Colonic mucosa (tissue), 4 donors: Measurements from ENCODE around the gene IPO8. TPM values are rescaled to one million over a fixed set of nuclear protein-coding genes. Genes with fewer than 3 reads are reported as not detected.

Experiments used
- DNase-seq: peaks from one replicate; pipeline ENCODE4 v3.0.0-alpha.2; 2020
- H3K27ac ChIP-seq: fragments of 200-600 bp; one replicate; pipeline ENCODE4 v1.8.0; 2021
- H3K27me3 ChIP-seq: fragments of 200-600 bp; one replicate; pipeline ENCODE4 v1.8.0; 2021
- H3K36me3 ChIP-seq: fragments of 200-600 bp; one replicate; pipeline ENCODE4 v1.8.0; 2021
- H3K4me1 ChIP-seq: fragments of 200-600 bp; one replicate; pipeline ENCODE4 v1.8.0; 2021; ENCODE audit warnings: mild to moderate bottlenecking
- H3K4me3 ChIP-seq: fragments of 200-600 bp; one replicate; pipeline ENCODE4 v1.8.0; 2021
- H3K9ac ChIP-seq, 2 donors: one replicate each; pipeline ENCODE4 v1.7.0; 2013; ENCODE audit warnings: control low read depth in 2 of 2, low read depth in 2 of 2, low read length in 2 of 2
- H3K9me3 ChIP-seq: fragments of 200-600 bp; one replicate; pipeline ENCODE4 v1.8.0; 2021
- CTCF ChIP-seq: fragments of 200-600 bp; IDR thresholded peaks from one replicate; pipeline ENCODE4 v1.8.0; 2022; ENCODE audit warnings: antibody characterized with exemption, mild to moderate bottlenecking
- intact Hi-C: fragments of 100-400 bp; cut with DNase I; formaldehyde crosslinking; loops from one replicate; pipeline ENCODE4 v1.14.1; 2022
- total RNA-seq, 2 donors: library from RNA; stranded (reverse); fragmentation: NEBNext Ultra II Directional in 1 of 2; extraction: Animal tissue kit (Norgen Biotek cat#: 25700) in 1 of 2; gene quantifications; one replicate each; pipeline ENCODE4 v1.2.1, GENCODE V29; 2021
- donor health status: healthy.
- donor health status: DM: no; HTN: no; CAD: no.
- donor health status: DM: no; HTN: no; CAD: no.

Gene IPO8
- total RNA-seq, 2 donors from 2014 or later, result 55.2 to 57.2 TPM

- H3K9ac ChIP-seq, result no peak overlapping the region
- H3K4me1 ChIP-seq, result no peaks in the 10 kb centered on the region
- H3K27me3 ChIP-seq, result no peaks in the 10 kb centered on the region
- no peaks in the 10 kb centered on the region for H3K9me3 ChIP-seq
- DNase-seq, result no peak
- peaks cover 3% of the 10 kb centered on the region for H3K36me3 ChIP-seq
- no peak overlapping the region for H3K27ac ChIP-seq
- H3K4me3 ChIP-seq, result no peak overlapping the region
- intact Hi-C loops, result no loop called here
- no peak for TF ChIP-seq CTCF
Observed at GRCh38 chr12:30631740-30632139, 63.9 kb downstream of the IPO8 start.

- Histone ChIP-seq H3K9me3 (no peaks in the 10 kb centered on the region), H3K4me3 (no peak overlapping the region), H3K4me1 (no peaks in the 10 kb centered on the region), H3K36me3 (peaks cover 3% of the 10 kb centered on the region), H3K9ac (no peak overlapping the region), H3K27ac (no peak overlapping the region), H3K27me3 (no peaks in the 10 kb centered on the region)
- intact Hi-C loops, result no loop called here
- DNase-seq, result no peak
- no peak for TF ChIP-seq CTCF
Observed at GRCh38 chr12:30630979-30631285, 64.7 kb downstream of the IPO8 start.

GRCh38 chr12:30630076-30630978 lies 65.3 kb downstream of the IPO8 start:
- Histone ChIP-seq H3K27ac (no peak overlapping the region), H3K27me3 (no peaks in the 10 kb centered on the region), H3K4me3 (no peak overlapping the region), H3K36me3 (peaks cover 3% of the 10 kb centered on the region), H3K9ac (no peak overlapping the region), H3K4me1 (no peaks in the 10 kb centered on the region), H3K9me3 (no peaks in the 10 kb centered on the region)
- intact Hi-C loops, result no loop called here
- no peak for TF ChIP-seq CTCF
- no peak for DNase-seq

GRCh38 chr12:30626847-30627246 lies 68.8 kb downstream of the IPO8 start:
- H3K4me1 ChIP-seq, result no peaks in the 10 kb centered on the region
- no peak overlapping the region for H3K27ac ChIP-seq
- H3K27me3 ChIP-seq, result no peaks in the 10 kb centered on the region
- no peaks in the 10 kb centered on the region for H3K9me3 ChIP-seq
- intact Hi-C loops, result no loop called here
- peaks cover 1% of the 10 kb centered on the region for H3K36me3 ChIP-seq
- DNase-seq, result no peak
- no peak overlapping the region for H3K4me3 ChIP-seq
- no peak overlapping the region for H3K9ac ChIP-seq
- TF ChIP-seq CTCF, result no peak

- H3K36me3 ChIP-seq, result no peaks in the 10 kb centered on the region
- no peaks in the 10 kb centered on the region for H3K27me3 ChIP-seq
- intact Hi-C loops, result no loop called here
- no peak overlapping the region for H3K4me3 ChIP-seq
- no peak overlapping the region for H3K27ac ChIP-seq
- no peak overlapping the region for H3K9ac ChIP-seq
- no peaks in the 10 kb centered on the region for H3K9me3 ChIP-seq
- DNase-seq, result no peak
- no peak for TF ChIP-seq CTCF
- no peaks in the 10 kb centered on the region for H3K4me1 ChIP-seq
Observed at GRCh38 chr12:30624009-30624408, 71.7 kb downstream of the IPO8 start.
